GM19238 (cell line): ENCODE measurements around the gene GNAS.
"Not testable (repeated sequence)": the region's sequence is repeated elsewhere in the genome, so short reads cannot be mapped to it uniquely, and the experiment has no call there.

Experiments used
- DNase-seq: peaks from one replicate; pipeline ENCODE4 v3.0.0; 2011; ENCODE audit warnings: low spot score; ENCODE audit not compliant: insufficient read length

Gene GNAS

DNA sequence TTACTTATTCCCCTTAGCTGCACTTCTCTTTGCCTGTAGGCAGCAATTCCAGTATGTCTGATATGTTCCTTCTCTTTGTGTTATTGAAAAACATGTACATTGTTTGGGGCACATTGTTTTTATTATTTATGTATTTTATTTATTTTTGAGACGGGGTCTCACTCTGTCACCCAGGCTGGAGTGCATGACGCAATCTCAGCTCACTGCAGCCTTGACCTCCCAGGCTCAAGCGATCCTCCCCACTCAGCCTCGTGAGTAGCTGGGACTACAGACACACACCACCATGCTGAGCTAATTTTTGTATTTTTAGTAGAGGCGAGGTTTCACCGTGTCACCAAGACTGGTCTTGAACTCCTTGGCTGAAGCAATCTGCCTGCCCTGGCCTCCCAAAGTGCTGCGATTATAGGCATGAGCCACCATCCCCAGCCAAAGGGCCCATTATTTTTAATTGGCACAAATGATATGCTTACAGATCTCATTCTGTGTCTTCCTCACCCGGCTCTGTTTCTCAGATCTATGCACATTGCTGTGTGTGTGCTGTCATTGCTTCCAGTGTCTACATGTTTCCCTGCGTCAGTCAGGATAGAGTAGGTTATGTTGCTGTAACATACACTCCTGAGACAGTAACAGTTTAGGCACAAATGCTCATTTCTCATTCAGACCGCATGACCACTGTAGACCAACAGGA, 74.4 kb downstream of the GNAS start:
- no peak for DNase-seq

DNA sequence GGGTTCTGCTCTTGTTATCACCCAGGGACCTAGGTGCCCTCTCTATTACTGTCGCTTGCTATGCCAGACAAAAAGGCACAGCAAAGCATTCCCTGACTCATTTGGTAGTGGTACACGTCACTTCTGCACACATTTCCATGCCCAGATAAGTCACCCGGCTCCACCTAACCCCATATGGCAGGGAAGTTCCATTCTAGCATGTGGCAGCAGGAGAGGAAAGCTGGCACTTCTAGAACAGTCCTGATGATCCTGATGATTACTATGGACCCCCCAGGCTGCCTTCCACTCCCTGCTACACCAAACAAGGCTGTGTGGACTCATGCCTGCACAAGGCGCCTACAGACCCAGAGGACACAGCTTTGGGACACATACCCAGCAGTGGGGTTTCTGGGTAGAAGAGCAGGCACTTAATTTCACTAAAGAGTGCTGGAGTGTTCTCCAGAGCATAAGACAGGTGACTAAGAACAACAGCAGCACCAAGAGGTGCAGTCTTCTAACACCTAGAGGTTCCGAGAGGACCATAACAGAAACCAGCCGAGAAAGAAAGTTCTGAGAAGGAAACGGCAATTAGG, 75.1 kb downstream of the GNAS start:
- no peak for DNase-seq

DNA sequence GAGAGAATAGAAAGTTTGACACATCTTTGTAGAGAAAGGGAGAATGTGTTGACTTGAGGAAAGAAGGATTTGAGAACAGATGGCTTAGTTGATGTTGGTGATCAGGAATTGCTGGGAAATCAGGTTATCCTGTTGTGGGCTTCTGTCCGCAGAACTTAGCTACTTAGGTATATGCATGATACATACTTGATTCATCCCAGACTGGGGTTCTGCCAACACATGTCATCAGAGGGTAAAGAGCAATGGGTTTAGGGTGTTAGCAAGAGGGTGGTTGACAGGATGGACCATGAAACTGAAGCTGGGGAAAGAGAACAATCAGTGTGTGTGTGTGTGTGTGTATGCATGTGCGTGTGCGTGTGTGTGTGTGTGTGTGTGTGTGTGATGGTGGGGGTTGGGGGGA, 78.0 kb downstream of the GNAS start:
- DNase-seq: no peak

DNA sequence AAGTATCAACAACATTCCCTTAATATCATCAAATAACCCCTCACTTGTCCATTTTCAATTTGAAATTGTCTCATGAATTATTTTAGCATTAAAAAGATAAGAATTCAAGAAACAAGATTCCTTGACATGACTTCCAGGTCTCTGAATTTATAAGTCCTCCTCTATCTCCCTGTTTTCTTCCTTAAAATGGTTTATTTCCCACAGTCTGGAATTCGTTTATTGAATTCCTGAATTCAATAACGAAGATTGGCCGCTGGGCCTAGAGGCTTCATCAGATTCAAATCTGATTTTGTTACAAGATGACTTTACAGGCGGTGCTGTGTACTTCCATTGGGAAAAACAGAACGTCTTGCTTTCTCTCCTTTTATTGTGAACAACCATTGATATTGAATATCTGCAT, 79.7 kb downstream of the GNAS start:
- no peak for DNase-seq

- DNase-seq: no peak
These were observed 85.6 kb downstream of the GNAS start for GRCh38 chr20:58938078-58938477.

- no peak for DNase-seq
These were observed 86.0 kb downstream of the GNAS start for GRCh38 chr20:58938541-58938940.

- DNase-seq: no peak
These were observed 89.0 kb downstream of the GNAS start for GRCh38 chr20:58941471-58941870.

DNA sequence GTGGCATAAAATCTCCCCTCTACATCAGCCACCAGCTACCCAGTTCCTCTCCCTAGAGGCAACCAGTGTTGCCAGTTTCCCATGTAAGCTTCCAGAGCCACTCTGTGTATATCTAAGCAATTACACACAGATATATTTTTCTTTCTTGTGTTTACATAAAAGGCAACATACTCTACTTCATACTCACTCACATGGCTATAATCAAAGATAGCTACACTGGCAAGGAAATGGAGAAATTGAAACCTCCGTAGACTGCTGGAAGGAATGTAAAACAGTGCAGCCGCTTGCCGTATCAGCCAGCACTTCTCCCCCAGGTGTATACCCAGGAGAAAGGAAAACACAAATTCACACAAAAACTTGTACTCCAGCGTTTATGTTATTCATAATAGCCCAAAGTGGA, 90.0 kb downstream of the GNAS start:
- DNase-seq: no peak

GRCh38 chr20:58944610-58945009, 92.1 kb downstream of the GNAS start:
- no peak for DNase-seq

GRCh38 chr20:58945965-58946631, 93.6 kb downstream of the GNAS start:
- DNase-seq: no peak

DNA sequence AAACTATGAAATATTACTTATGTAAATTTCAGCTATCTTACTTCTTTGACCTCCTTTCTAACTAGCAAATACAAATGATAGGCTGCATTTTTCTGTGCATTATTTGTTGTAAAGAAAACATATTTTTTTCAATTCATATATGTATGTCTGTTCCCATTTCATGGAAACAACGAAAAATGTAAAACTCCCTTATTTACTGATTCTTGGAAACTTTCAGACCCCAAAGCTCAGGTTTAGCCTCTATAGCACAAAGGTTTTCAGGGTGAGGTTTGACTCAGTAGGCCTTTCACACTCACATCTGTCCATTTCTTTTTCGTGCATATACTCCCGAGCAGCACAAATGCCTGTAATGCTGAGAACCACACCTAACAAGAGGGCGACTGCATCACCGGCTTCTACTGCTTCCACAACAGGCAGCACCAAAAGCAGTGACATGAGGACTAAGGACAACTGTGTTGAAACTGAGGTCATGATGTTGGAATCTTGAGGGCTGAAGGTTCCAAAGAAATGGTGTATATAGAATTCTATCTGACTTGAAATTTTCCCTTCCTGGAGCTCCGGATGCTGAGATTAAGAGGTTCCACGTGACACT, 95.4 kb downstream of the GNAS start:
- not testable (repeated sequence) for DNase-seq

DNA sequence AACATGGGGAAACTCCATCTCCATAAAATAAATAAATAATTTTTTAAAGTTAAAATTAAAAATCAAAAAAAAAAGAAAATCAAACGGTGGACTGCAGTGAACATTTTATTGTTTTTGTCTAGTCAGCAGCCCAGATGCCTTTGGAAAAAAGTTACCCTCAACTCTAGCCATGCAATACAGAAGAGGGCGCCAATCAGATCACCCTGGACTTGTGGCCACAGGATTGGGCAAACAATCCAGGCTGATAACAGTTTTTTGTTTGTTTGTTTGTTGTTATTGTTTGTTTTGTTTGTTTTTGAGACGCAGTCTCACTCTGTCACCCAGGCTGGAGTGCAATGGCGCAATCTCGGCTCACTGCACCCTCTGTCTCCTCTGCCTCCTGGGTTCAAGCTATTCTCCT, 98.1 kb downstream of the GNAS start:
- no peak for DNase-seq

- DNase-seq: no peak
These were observed 100.5 kb downstream of the GNAS start for GRCh38 chr20:58953050-58953449.

DNA sequence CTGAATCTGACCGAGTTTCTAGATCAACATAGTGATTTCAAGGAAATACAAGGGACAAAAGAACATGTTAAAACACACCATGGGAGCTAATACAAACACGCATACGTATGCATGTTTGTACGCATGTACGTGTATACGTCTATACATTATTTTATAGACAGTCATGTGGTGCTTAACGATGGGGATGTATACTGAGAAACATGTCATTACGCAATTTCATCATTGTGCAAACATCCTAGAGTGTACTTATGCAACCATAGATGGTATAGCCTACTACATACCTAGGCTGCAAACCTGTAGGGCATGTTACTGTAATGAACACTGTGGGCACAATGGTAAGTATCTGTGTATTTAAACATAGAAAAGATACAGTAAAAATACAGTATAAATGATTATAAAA, 103.6 kb downstream of the GNAS start:
- DNase-seq: no peak

DNA sequence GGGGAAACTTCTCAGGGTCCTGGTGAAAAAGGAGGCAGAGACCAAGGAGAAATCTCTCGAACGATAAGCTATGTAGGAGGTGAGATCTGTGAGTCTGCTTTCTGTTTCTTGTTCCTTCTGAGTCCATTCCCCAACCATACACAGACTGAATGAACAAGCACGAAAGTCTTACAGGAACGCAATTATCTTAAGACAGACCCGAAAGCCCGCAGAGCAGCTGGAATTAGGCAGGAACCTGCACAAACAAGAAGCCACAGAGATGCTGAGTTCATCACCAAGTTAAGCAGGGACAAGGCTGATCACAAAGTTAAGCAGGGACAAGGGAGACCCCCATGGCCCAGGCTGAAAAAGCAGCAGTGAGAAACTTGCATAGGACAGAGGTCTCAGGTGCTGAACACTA, 107.1 kb downstream of the GNAS start:
- no peak for DNase-seq
